GM18909 (cell line): ENCODE data around the gene CCR6.

Source experiments
- ATAC-seq: cut with Tn5 transposase; IDR thresholded peaks from one replicate; pipeline ENCODE4 v1.9.1; 2021; ENCODE audit warnings: mild to moderate bottlenecking; ENCODE audit not compliant: unreplicated experiment, poor library complexity

The CCR6 gene

DNA sequence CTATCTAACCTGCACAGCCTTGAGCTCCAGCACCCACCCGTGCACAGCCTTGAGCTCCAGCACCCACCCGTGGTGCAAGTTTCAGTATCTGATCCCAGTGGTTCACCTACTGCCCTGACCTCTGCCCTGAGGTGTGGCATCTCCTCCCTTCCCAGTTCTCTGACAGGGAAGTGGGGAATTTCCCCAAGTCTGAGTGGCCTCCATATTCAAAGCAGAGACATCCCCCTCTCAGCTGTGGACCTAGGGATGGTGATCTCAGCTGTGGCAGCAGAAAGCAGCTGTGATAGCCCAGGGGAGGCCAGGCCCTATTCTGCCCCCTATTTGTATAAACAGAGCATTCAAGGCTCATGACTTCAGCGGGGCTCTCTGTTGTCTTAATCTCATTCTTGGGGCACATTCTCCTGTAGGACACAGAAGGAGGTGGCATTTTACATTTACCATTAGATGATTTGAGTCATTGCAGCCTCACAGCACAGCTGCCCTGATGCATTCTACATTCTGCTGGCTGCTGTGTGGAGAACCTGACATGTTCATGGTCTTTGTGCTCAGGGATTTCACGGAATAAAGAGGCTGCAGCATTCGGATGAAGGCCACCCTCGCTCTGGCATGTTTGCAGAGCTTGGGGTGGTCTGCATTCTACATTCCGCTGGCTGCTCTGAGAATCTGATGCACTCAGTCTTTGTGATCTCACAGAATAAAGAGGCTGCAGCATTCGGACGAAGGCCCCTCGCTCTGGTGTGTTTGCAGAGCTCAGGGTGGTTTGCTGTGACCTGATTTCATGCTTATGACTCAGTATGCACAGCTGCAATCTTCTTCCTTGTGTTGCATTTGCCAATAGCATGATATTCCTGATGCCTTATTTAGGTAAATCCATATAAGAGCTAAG is 17.9 kb downstream of the CCR6 start:
- ATAC-seq, result peak; percentile 61

GRCh38 chr6:167141667-167142432 is 19.0 kb downstream of the CCR6 start:
- ATAC-seq, result peak; percentile 65

DNA sequence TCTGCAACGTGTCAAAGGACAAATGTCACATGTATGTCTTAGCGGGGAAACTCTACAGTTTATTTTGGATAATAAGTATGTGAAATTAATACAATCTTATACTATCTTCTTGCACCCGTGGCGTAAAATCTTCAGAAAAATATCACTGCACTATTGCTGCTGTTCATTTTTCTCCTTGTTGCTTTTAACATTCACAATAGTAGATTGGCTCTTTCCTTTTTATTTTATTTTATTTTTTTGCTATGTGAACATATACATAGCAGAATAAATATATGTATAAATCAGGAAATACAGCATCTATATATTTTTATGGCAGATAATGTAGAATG is 19.5 kb downstream of the CCR6 start:
- no peak for ATAC-seq

GRCh38 chr6:167143041-167143440 is 20.1 kb downstream of the CCR6 start:
- no peak for ATAC-seq

DNA sequence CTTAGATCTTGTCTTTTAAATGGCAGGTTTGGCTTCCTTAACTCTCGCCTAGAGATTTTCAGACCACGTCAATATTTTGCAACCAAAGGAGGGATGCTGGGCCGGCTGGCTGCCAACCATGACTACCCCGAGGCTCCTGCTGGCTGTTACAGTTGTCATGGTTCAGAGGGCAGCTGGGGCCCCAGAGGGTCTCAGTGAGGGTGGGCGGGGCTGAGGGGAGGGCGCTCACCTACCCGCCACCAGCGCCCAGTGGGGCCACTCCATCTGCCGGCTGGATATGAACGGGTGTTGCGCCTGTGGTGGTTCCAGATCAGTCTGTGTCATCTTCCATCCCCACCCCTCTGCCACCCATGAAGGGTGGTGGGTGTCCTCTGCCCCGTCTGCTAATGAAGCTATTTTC is 22.6 kb downstream of the CCR6 start:
- ATAC-seq, result no peak

DNA sequence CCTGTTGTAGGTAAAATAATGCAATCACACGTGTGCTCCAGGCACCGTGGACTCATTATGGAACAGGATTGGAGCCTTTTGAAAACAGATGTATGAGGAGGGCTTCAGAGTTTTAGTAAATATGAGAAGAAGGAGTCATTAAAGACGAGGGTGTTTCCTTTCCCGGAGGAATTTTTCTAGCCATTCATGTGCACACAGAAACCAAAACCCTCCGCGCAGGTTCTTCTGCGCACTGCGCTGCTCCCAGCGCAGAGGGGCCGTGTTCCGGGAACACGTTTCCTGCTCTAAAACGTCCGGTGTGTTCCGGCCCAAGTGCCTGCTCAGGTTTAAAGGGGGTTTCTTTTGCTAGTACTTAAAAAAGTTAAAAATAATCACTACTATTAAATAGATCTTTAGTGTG is 23.2 kb downstream of the CCR6 start:
- no peak for ATAC-seq

DNA sequence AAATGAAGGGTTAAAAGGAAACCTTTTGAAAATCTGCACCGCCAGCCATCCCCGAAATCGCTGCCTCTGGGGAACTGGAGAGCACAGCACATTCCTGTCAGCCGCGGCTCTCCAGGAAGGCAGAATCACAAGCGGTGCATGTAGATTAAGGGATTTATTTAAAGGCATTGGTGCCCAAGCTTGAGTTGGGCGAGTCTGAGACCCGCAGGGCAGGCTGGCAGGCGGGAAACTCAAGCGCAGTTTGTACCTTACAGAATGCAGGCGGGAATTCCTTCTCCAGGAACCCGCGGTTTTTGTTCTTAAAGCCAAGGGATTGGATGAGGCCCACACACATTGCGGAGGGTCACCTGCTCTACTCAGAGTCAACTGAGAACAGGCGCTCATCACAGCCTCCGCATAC is 24.1 kb downstream of the CCR6 start:
- ATAC-seq, result no peak

GRCh38 chr6:167148021-167148420 is 25.1 kb downstream of the CCR6 start:
- no peak for ATAC-seq

- ATAC-seq, result no peak
These were observed 26.1 kb downstream of the CCR6 start for GRCh38 chr6:167148997-167149396.

- ATAC-seq, result peak; percentile 55
These were observed 28.1 kb downstream of the CCR6 start for GRCh38 chr6:167150941-167151549.

DNA sequence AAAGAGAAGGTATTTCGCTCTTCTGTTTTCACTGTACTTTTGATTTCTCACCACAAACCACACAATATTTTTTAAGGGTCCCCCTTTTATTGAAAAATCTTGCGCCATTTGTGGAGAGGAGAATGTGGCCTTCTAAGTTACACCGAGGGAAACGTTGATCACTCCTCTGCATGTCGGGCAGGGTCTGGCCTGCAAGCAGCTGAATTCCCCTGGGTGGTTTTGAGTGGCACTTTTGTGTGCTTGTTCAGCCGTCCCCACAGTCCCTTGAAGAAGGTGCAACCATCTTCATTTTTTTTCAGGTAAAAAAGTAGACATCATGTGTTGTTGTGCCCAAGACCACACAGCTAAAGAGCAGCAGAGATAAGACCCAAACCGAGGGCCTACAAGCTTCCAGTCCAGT is 28.8 kb downstream of the CCR6 start:
- ATAC-seq, result no peak

DNA sequence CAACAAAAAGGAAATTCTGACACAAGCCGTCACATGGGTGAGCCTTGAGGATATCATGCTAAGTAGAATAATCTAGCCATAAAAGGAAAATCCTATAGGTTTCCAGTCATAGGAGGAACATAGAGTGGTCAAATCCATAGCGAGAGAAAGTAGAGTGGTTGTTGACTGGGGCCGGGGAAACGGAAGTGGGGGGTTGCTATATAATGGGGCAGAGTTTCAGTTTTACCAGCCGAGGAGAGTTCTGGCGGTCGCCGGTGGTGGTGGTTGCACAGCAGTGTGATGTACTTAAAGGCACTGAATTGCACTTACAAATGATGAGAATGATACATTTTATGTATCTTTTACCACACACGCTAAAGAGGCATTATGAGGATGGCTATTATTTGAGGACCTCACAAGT is 30.0 kb downstream of the CCR6 start:
- peak; percentile 67 for ATAC-seq

GRCh38 chr6:167153521-167153959 is 30.6 kb downstream of the CCR6 start:
- ATAC-seq, result peak; percentile 57

DNA sequence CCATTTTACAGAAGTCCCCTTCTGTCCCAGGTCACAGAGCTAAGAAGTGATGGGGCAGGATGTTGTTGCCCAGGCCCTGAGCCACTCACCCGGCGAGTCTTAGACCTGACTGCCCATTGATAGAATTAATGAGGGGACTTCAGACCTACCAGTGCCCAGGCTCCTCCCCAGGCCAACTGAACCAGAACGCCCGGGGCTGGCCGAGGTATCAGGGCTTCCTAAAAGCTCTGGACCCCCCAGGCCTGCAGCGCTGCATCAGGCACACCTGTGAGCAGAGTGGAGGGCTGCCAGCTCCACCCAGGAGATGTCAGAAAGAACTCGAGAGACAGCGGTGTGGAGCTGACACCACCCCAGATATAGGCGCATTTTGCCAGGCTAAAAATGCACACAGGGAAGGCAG is 31.4 kb downstream of the CCR6 start:
- no peak for ATAC-seq

- no peak for ATAC-seq
These were observed 32.0 kb downstream of the CCR6 start for GRCh38 chr6:167154895-167155294.

DNA sequence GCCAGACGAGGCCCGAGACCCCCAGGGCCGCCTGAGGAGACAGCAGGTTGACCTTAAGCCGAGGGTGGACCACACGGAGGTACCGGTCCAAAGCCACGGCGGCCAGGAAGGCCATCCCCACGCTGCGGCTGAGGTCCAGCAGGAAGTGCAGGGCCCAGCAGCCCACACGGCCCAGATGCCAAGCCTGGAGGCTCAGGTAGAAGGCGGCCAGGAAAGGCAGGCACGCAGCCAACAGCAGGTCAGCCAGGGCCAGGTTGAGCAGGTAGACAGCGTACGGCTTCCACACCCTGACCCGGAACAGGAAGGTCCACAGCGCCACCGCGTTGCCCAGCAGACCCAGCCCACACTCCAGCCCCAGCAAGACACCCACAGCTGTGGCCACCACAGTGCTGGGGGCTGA is 34.5 kb downstream of the CCR6 start:
- no peak for ATAC-seq

- ATAC-seq, result no peak
These were observed 35.0 kb downstream of the CCR6 start, which contains the start of gene GPR31 for GRCh38 chr6:167157863-167158262. GPR31 (minus strand) TSS chr6:167157980; CDS start chr6:167157831, 149 bp downstream.

DNA sequence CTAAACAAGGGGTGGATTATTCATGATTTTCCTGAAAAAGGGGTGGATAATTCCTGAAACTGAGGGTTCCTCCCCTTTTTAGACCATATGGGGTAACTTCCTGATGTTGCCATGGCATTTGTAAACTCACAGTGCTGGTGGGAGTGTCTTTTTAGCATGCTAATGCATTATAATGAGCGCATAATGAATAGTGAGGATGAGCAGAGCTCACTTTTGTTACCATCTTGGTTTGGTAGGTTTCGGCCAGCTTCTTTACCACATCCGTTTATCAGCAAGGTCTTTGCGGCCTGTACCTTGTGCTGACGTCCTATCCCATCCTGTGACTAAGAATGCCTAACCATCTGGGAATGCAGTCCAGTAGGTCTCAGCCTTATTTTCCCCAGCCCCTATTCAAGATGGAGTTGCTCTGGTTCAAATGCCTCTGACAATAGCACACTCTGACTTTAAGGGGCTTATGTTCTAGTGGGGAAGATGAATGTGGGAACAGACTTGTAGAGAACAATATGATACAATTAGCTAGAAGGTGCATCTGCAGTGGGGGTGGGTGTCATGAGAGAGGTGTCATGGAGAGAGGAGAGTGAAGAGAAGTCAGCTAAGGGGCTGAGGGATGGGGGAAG is 39.1 kb downstream of the CCR6 start:
- no peak for ATAC-seq

DNA sequence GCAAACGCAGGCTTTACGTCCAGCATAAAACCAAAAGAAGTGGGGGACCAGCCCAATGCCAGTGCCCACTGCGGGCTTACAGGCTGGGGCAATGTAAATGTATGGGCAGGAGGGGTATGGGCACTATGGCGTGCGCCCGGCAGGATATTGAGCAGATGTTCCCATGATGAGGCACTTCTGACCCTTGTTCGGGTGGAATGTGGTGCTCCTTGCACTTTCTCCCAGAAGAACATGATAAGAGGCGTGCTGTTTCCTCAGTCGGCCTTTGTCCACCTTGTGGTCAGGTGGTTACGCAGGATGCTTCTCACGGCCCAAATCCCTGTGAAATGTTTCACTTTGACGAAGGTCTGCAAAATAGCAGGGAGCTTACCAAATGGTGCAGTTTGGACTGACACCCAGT is 39.7 kb downstream of the CCR6 start:
- ATAC-seq, result no peak

DNA sequence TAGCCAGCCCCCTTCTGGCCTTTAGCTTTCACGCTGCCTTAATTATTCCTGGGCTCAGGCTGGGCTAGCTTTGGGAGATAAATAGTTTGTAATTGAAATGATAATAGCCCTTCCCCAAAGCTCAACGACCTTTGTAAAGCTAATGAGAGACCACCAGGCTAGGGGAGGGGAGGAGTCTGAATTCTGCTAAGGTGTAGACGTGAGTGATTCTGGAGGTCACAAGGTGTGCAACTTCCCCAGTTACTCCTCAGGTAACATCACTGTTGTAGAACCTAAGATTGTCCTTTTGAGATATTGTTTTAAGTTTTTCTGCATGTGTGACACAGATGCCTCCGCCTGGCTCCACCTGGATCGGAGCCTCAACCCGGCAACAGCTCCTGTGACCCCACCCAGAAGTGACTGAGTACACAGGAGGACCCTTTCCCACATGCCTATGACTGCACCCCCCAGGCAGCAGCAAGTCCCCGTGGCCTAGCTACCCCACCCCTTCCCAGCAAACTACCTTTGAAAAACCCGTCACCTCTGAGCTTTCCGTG is 40.6 kb downstream of the CCR6 start:
- ATAC-seq, result no peak
